ENCODE results near the gene CHST13. TPM values are rescaled to one million over a fixed set of nuclear protein-coding genes. Genes with fewer than 3 reads are reported as not detected.

The CHST13 gene
- total RNA-seq, 2 experiments from 2014 or later: not detected

GRCh38 chr3:126542340-126543241 is 18.6 kb downstream of the CHST13 start:
- ATAC-seq (ENCODE audit: poor library complexity) (no peak), DNase-seq (peak in 1 of 14 experiments; percentile 25)
- intact Hi-C loops (cut with DNase I, micrococcal nuclease): no loop called here
- Mint-ChIP-seq H3K9me3 (no peaks in the 10 kb centered on the region), H3K4me3 (no peak overlapping the region), H3K4me1 (ENCODE audit: low read depth) (no peaks in the 10 kb centered on the region), H3K27ac (no peak overlapping the region), H3K27me3 (no peaks in the 10 kb centered on the region), H3K36me3 (ENCODE audit: low read depth) (no peaks in the 10 kb centered on the region)
- Histone ChIP-seq H3K27me3 (ENCODE audit: control insufficient read depth in 1 of 2, insufficient read depth in 2 of 2, low read length in 2 of 2) (no peaks in the 10 kb centered on the region), H3K4me3 (ENCODE audit: low read length) (no peak overlapping the region), H3K9me3 (ENCODE audit: control insufficient read depth in 1 of 2, insufficient read depth in 1 of 2, low read length in 2 of 2) (peaks cover 0 to 8% of the 10 kb centered on the region in 2 experiments), H3K4me1 (ENCODE audit: insufficient read depth, low read length) (no peaks in the 10 kb centered on the region), H3K36me3 (ENCODE audit: insufficient read depth, low read length) (no peaks in the 10 kb centered on the region), H3K27ac (ENCODE audit: low read depth in 1 of 2, low read length in 2 of 2) (no peak overlapping the region)
- no peak for TF ChIP-seq CTCF (IDR thresholded peaks at IDR 0.05)
- ChIA-PET CTCF (no interaction called here), POLR2A (no interaction called here)

- H3K36me3 Mint-ChIP-seq (ENCODE audit: low read depth): no peaks in the 10 kb centered on the region
- H3K27ac Mint-ChIP-seq: no peak overlapping the region
- H3K4me1 ChIP-seq (ENCODE audit: insufficient read depth, low read length): no peaks in the 10 kb centered on the region
- ChIA-PET CTCF (no interaction called here), POLR2A (no interaction called here)
- no peaks in the 10 kb centered on the region for H3K4me1 Mint-ChIP-seq (ENCODE audit: low read depth)
- H3K27me3 Mint-ChIP-seq: no peaks in the 10 kb centered on the region
- no peak overlapping the region for H3K27ac ChIP-seq (ENCODE audit: low read depth in 1 of 2, low read length in 2 of 2)
- ATAC-seq (ENCODE audit: poor library complexity) (no peak), DNase-seq (peak in 1 of 14 experiments; percentile 14)
- no peaks in the 10 kb centered on the region for H3K27me3 ChIP-seq (ENCODE audit: control insufficient read depth in 1 of 2, insufficient read depth in 2 of 2, low read length in 2 of 2)
- H3K36me3 ChIP-seq (ENCODE audit: insufficient read depth, low read length): no peaks in the 10 kb centered on the region
- no peak overlapping the region for H3K4me3 ChIP-seq (ENCODE audit: low read length)
- H3K9me3 ChIP-seq (ENCODE audit: control insufficient read depth in 1 of 2, insufficient read depth in 1 of 2, low read length in 2 of 2): peaks cover 0 to 8% of the 10 kb centered on the region in 2 experiments
- no peak overlapping the region for H3K4me3 Mint-ChIP-seq
- no peaks in the 10 kb centered on the region for H3K9me3 Mint-ChIP-seq
- intact Hi-C loops (cut with DNase I, micrococcal nuclease): no loop called here
- no peak for TF ChIP-seq CTCF (IDR thresholded peaks at IDR 0.05)
These were observed 19.6 kb downstream of the CHST13 start for GRCh38 chr3:126543457-126544061.

- no peak for ATAC-seq (ENCODE audit: poor library complexity)
- TF ChIP-seq CTCF (IDR thresholded peaks at IDR 0.05): no peak
- H3K27me3 ChIP-seq (ENCODE audit: control insufficient read depth in 1 of 2, insufficient read depth in 2 of 2, low read length in 2 of 2): no peaks in the 10 kb centered on the region
- Mint-ChIP-seq H3K9me3 (no peaks in the 10 kb centered on the region), H3K36me3 (ENCODE audit: low read depth) (no peaks in the 10 kb centered on the region), H3K4me1 (ENCODE audit: low read depth) (no peaks in the 10 kb centered on the region), H3K4me3 (no peak overlapping the region), H3K27me3 (no peaks in the 10 kb centered on the region), H3K27ac (no peak overlapping the region)
- H3K4me1 ChIP-seq (ENCODE audit: insufficient read depth, low read length): no peaks in the 10 kb centered on the region
- no peaks in the 10 kb centered on the region for H3K36me3 ChIP-seq (ENCODE audit: insufficient read depth, low read length)
- ChIA-PET POLR2A (no interaction called here), CTCF (no interaction called here)
- H3K27ac ChIP-seq (ENCODE audit: low read depth in 1 of 2, low read length in 2 of 2): no peak overlapping the region
- peaks cover 0 to 8% of the 10 kb centered on the region in 2 experiments for H3K9me3 ChIP-seq (ENCODE audit: control insufficient read depth in 1 of 2, insufficient read depth in 1 of 2, low read length in 2 of 2)
- DNase-seq: peak in 1 of 14 experiments; percentile 19
- no peak overlapping the region for H3K4me3 ChIP-seq (ENCODE audit: low read length)
- intact Hi-C loops (cut with DNase I, micrococcal nuclease): no loop called here
These were observed 20.8 kb downstream of the CHST13 start for GRCh38 chr3:126544596-126545281.
